GM21825 (cell line): Measurements from ENCODE around the gene KIR3DL3.
"Not testable (repeated sequence)": the region's sequence is repeated elsewhere in the genome, so short reads cannot be mapped to it uniquely, and the experiment has no call there.

Experiments
- ATAC-seq: cut with Tn5 transposase; IDR thresholded peaks from one replicate; pipeline ENCODE4 v1.9.1; 2021; ENCODE audit warnings: mild to moderate bottlenecking, moderate library complexity; ENCODE audit not compliant: unreplicated experiment

Gene KIR3DL3

DNA sequence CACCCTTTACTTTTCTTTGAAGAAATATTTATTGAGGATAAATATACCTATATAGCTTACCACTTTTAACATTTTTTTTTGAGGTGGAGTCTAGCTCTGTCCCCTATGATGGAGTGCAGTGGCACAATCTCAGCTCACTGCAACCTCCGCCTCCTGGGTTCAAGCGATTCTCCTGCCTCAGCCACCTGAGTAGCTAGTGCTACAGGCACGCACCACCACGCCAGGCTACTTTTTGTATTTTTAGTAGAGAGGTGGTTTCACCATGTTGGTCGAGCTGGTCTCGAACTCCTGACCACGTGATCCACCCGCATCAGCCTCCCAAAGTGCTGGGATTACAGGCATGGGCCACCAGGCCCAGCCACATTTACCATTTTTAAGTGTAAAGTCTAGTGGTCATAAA is 51.6 kb downstream of the KIR3DL3 start:
- ATAC-seq: not testable (repeated sequence)

DNA sequence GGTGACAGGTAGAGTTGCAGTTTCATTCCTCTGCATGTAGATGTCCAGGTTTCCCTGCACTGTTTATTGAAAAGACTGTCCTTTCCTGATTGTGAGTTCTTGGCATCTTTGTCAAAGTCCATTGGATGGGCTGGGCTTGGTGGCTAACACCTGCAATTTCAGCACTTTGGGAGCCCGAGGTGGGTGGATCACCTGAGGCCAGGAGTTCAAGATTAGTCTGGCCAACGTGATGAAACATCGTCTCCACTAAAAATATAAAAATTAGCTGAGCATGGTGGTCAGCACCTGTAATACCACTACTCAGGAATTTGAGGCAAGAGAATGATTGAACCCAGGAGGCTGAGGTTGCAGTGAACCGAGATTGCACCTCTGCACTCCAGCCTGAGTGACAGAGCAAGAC is 53.6 kb downstream of the KIR3DL3 start:
- ATAC-seq: not testable (repeated sequence)

DNA sequence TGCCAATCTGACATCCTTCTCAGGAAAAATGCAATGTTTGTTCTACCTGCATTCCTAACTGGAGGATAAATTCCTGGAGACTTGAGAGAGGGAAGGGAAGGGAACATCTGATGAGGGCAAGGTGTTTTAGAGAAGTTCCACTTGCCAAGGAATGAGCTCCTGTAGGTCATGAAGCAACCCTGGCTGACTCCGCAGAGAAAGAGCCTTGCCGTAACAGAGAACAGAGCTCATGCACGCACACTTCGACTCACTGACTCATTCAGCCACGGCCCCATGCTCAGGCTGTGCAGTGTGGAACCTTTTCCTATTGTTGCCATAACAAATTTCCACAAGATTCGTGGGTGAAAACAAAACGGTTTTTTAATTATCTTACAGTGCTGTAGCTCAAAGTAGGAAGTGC is 54.7 kb downstream of the KIR3DL3 start:
- not testable (repeated sequence) for ATAC-seq

DNA sequence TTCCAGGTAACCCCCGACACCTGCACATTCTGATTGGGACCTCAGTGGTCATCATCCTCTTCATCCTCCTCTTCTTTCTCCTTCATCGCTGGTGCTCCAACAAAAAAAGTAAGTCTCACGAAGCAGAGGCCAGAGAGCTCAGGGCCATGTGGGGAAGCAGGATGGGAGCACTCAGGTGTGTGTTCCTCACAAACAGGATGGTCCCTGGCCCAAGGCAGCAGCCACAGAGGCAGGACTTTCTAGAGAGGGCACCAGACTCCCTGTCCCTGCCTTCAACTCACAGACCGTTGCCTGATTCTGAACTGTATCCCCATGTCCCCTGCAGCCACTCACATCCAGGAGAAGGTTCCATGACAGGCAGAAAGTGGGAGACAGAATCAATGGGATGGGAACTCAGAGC is 58.7 kb downstream of the KIR3DL3 start:
- not testable (repeated sequence) for ATAC-seq
